ENCODE measurements around the gene M1AP. TPM values are rescaled to one million over a fixed set of nuclear protein-coding genes. Genes with fewer than 3 reads are reported as not detected.
"Not testable (repeated sequence)": the region's sequence is repeated elsewhere in the genome, so short reads cannot be mapped to it uniquely, and the experiment has no call there.

M1AP gene
- total RNA-seq, 1 donor from 2014 or later: 0.32 TPM

- peak; percentile 97 for DNase-seq (ENCODE audit: low spot score)
Measured at GRCh38 chr2:74653985-74654882, 6.1 kb upstream of the M1AP start, which contains the start of gene SEMA4F. Gene SEMA4F, plus strand, starts transcription at chr2:74654247. Its CDS starts 130 bp downstream, at chr2:74654377.

- no peak for DNase-seq (ENCODE audit: low spot score)
Measured at GRCh38 chr2:74653589-74653984, 5.5 kb upstream of the M1AP start.

- no peak for DNase-seq (ENCODE audit: low spot score)
Measured at GRCh38 chr2:74646834-74647482, 1.2 kb downstream of the M1AP start.

- no peak for DNase-seq (ENCODE audit: low spot score)
Measured at GRCh38 chr2:74646201-74646600, 1.9 kb downstream of the M1AP start.

GRCh38 chr2:74645344-74645743 lies 2.8 kb downstream of the M1AP start:
- no peak for DNase-seq (ENCODE audit: low spot score)

- no peak for DNase-seq (ENCODE audit: low spot score)
Measured at GRCh38 chr2:74639550-74639949, 8.6 kb downstream of the M1AP start.

GRCh38 chr2:74632939-74633312 lies 15.2 kb downstream of the M1AP start:
- DNase-seq (ENCODE audit: low spot score): no peak

- no peak for DNase-seq (ENCODE audit: low spot score)
Measured at GRCh38 chr2:74632209-74632938, 15.8 kb downstream of the M1AP start.

GRCh38 chr2:74630454-74630853 lies 17.7 kb downstream of the M1AP start:
- DNase-seq (ENCODE audit: low spot score): not testable (repeated sequence)

GRCh38 chr2:74628538-74629105 lies 19.5 kb downstream of the M1AP start:
- DNase-seq (ENCODE audit: low spot score): no peak

- DNase-seq (ENCODE audit: low spot score): no peak
Measured at GRCh38 chr2:74625658-74626425, 22.3 kb downstream of the M1AP start.

- no peak for DNase-seq (ENCODE audit: low spot score)
Measured at GRCh38 chr2:74620671-74621070, 27.5 kb downstream of the M1AP start.

GRCh38 chr2:74619651-74620297 lies 28.4 kb downstream of the M1AP start:
- DNase-seq (ENCODE audit: low spot score): no peak

- DNase-seq (ENCODE audit: low spot score): no peak
Measured at GRCh38 chr2:74618410-74619083, 29.6 kb downstream of the M1AP start.

GRCh38 chr2:74617122-74617521 lies 31.0 kb downstream of the M1AP start:
- no peak for DNase-seq (ENCODE audit: low spot score)

- no peak for DNase-seq (ENCODE audit: low spot score)
Measured at GRCh38 chr2:74606927-74607326, 41.2 kb downstream of the M1AP start.

GRCh38 chr2:74603282-74604000 lies 44.7 kb downstream of the M1AP start:
- DNase-seq (ENCODE audit: low spot score): no peak

- no peak for DNase-seq (ENCODE audit: low spot score)
Measured at GRCh38 chr2:74602586-74603281, 45.4 kb downstream of the M1AP start.

Data from mesenteric fat pad (tissue), 1 donor.